Measurements from ENCODE around the gene UBASH3A. TPM values are rescaled to one million over a fixed set of nuclear protein-coding genes. Genes with fewer than 3 reads are reported as not detected.

The UBASH3A gene
- total and polyA plus RNA-seq, 2 donors: 14.9 to 26.7 TPM

DNA sequence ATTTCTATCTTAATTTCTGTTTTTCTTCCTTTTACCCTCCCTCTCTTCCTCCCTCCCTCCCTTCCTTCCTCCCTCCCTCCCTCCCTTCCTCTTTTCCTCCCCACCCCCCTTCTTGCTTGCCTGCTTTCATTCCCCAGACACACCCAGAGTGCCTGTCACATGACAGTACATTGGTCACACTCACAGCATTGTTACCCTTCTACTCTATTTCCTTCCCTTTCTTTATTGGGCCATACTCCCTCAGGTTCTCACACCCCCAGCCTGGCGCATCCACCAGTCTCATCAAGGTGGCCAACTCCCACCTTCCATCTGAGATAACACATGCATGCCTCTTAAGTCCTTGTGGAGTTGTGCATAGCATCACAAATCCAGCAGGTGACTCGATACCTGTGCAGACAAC lies 18.7 kb upstream of the UBASH3A start:
- 92% methylated on average over 2 of the region's 2 CpGs for WGBS
- peaks cover 4 to 21% of the 10 kb centered on the region in 2 donors for H3K9me3 ChIP-seq (ENCODE audit: control insufficient read depth in 2 of 2, insufficient read depth in 1 of 2, low read length in 1 of 2)
- no peaks in the 10 kb centered on the region for H3K27me3 ChIP-seq (ENCODE audit: control insufficient read depth in 2 of 2, insufficient read depth in 1 of 2, low read length in 1 of 2)
- no peak overlapping the region for H3K27ac ChIP-seq (ENCODE audit: low read depth in 1 of 2, low read length in 1 of 2)
- no peaks in the 10 kb centered on the region for H3K36me3 ChIP-seq (ENCODE audit: control insufficient read depth in 2 of 2, insufficient read depth in 2 of 2, low read length in 1 of 2)
- DNase-seq (ENCODE audit: low read depth in 6 of 9, low spot score in 9 of 9): no peak
- H3K4me3 ChIP-seq (ENCODE audit: low read length in 2 of 2): no peak overlapping the region
- peaks cover 12 to 53% of the 10 kb centered on the region in 2 donors for H3K4me1 ChIP-seq (ENCODE audit: control insufficient read depth in 2 of 2, insufficient read depth in 2 of 2, low read length in 2 of 2)

GRCh38 chr21:42385619-42386018 lies 18.1 kb upstream of the UBASH3A start:
- Histone ChIP-seq H3K27me3 (ENCODE audit: control insufficient read depth in 2 of 2, insufficient read depth in 1 of 2, low read length in 1 of 2) (no peaks in the 10 kb centered on the region), H3K27ac (ENCODE audit: low read depth in 1 of 2, low read length in 1 of 2) (no peak overlapping the region)
- DNase-seq (ENCODE audit: low read depth in 6 of 9, low spot score in 9 of 9): no peak

DNA sequence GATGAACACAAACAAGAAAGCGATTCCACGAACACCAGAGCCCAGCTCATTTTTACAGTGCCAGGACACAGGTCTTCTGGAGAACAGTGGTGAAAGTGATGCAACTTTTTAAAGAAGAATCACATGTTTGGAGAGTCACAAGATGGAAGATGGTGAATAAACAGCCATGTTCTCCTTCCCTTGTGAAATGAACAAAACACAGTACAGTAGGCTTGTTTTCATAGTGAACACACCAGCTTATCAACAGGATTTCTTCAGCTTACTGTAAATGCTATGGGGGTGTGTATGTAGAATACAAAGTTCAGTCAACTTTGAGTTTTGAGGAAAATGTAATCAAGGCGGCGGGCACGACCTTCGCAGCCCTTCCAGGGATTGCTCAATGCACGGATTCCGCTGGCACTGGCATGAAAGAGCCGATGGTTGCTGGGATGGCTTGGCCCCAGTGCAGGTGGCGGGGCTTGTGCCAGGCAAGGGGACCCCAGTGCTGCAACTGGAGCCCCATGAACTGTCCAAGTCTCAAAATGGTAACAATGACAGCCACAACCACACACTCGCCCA lies 17.6 kb upstream of the UBASH3A start:
- WGBS: 95% methylated on average over 11 of the region's 11 CpGs
- no peak for DNase-seq (ENCODE audit: low read depth in 6 of 9, low spot score in 9 of 9)

More at GRCh38 chr21:42385619-42386018, 18.1 kb upstream of the UBASH3A start:
- H3K9me3 ChIP-seq (ENCODE audit: control insufficient read depth in 2 of 2, insufficient read depth in 1 of 2, low read length in 1 of 2): peaks cover 4 to 21% of the 10 kb centered on the region in 2 donors
- over 99% methylated on average over 5 of the region's 5 CpGs for WGBS
- no peaks in the 10 kb centered on the region for H3K36me3 ChIP-seq (ENCODE audit: control insufficient read depth in 2 of 2, insufficient read depth in 2 of 2, low read length in 1 of 2)
- no peak overlapping the region for H3K4me3 ChIP-seq (ENCODE audit: low read length in 2 of 2)
- H3K4me1 ChIP-seq (ENCODE audit: control insufficient read depth in 2 of 2, insufficient read depth in 2 of 2, low read length in 2 of 2): peaks cover 13 to 58% of the 10 kb centered on the region in 2 donors

DNA sequence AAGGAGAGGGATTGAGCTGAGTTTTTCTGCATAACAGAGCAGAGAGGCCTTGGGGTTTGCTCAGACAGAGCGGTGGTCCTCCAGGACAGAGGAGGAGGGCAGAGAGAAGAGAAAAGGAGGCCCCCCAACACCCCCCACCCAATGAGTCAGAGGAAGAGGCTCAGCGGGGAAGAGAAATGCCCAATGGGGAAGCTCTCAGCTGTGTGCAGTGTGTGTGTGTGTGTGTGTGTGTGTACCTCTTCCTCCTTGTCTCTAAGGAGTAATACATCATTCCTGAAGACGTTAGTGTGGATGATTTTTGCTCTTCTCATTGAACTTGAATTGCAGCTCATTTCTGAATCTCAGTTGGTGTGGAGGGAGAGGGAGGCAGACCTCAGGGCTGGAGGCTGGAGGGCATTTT lies 16.5 kb upstream of the UBASH3A start:
- peaks cover 15 to 74% of the 10 kb centered on the region in 2 donors for H3K4me1 ChIP-seq (ENCODE audit: control insufficient read depth in 2 of 2, insufficient read depth in 2 of 2, low read length in 2 of 2)
- WGBS: 46% methylated on average over 3 of the region's 3 CpGs
- H3K27me3 ChIP-seq (ENCODE audit: control insufficient read depth in 2 of 2, insufficient read depth in 1 of 2, low read length in 1 of 2): no peaks in the 10 kb centered on the region
- no peak for DNase-seq (ENCODE audit: low read depth in 6 of 9, low spot score in 9 of 9)
- no peaks in the 10 kb centered on the region for H3K36me3 ChIP-seq (ENCODE audit: control insufficient read depth in 2 of 2, insufficient read depth in 2 of 2, low read length in 1 of 2)
- H3K9me3 ChIP-seq (ENCODE audit: control insufficient read depth in 2 of 2, insufficient read depth in 1 of 2, low read length in 1 of 2): peaks cover under 1 to 10% of the 10 kb centered on the region in 2 donors
- H3K4me3 ChIP-seq (ENCODE audit: low read length in 2 of 2): no peak overlapping the region
- H3K27ac ChIP-seq (ENCODE audit: low read depth in 1 of 2, low read length in 1 of 2): no peak overlapping the region

More for the DNA sequence above, 17.6 kb upstream of the UBASH3A start:
- Histone ChIP-seq H3K27me3 (ENCODE audit: control insufficient read depth in 2 of 2, insufficient read depth in 1 of 2, low read length in 1 of 2) (no peaks in the 10 kb centered on the region), H3K27ac (ENCODE audit: low read depth in 1 of 2, low read length in 1 of 2) (no peak overlapping the region), H3K9me3 (ENCODE audit: control insufficient read depth in 2 of 2, insufficient read depth in 1 of 2, low read length in 1 of 2) (peaks cover 4 to 20% of the 10 kb centered on the region in 2 donors), H3K36me3 (ENCODE audit: control insufficient read depth in 2 of 2, insufficient read depth in 2 of 2, low read length in 1 of 2) (no peaks in the 10 kb centered on the region), H3K4me3 (ENCODE audit: low read length in 2 of 2) (no peak overlapping the region), H3K4me1 (ENCODE audit: control insufficient read depth in 2 of 2, insufficient read depth in 2 of 2, low read length in 2 of 2) (peaks cover 13 to 63% of the 10 kb centered on the region in 2 donors)

DNA sequence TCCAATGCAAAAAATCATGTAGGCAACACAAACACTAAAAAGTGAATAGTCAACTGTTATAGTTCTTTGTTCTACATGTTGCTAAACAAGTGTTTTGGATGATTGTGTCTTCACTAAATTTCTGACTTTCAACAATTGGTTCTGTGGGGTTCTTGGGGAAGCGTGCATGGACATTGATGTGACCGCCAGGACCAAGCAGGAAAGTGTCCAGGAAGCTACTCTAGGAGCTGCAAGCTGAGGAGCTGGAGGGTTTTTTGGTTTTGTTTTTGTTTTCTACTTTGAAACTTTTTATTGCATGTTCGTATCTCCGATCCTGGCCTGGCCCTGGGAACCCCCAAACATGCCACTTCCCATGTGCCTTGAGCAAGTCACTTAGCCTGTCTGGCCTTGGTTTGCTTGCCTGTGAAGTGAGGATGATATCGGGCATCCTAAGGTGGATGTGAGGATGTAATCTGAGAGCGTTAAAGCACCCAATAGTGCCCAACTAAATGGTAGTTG lies 15.8 kb upstream of the UBASH3A start:
- no peak for DNase-seq (ENCODE audit: low read depth in 6 of 9, low spot score in 9 of 9)
- Histone ChIP-seq H3K36me3 (ENCODE audit: control insufficient read depth in 2 of 2, insufficient read depth in 2 of 2, low read length in 1 of 2) (no peaks in the 10 kb centered on the region), H3K27me3 (ENCODE audit: control insufficient read depth in 2 of 2, insufficient read depth in 1 of 2, low read length in 1 of 2) (no peaks in the 10 kb centered on the region), H3K4me1 (ENCODE audit: control insufficient read depth in 2 of 2, insufficient read depth in 2 of 2, low read length in 2 of 2) (peaks cover 22 to 80% of the 10 kb centered on the region in 2 donors), H3K27ac (ENCODE audit: low read depth in 1 of 2, low read length in 1 of 2) (no peak overlapping the region), H3K4me3 (ENCODE audit: low read length in 2 of 2) (no peak overlapping the region), H3K9me3 (ENCODE audit: control insufficient read depth in 2 of 2, insufficient read depth in 1 of 2, low read length in 1 of 2) (peaks cover 0 to 3% of the 10 kb centered on the region in 2 donors)
- 96% methylated on average over 6 of the region's 6 CpGs for WGBS

DNA sequence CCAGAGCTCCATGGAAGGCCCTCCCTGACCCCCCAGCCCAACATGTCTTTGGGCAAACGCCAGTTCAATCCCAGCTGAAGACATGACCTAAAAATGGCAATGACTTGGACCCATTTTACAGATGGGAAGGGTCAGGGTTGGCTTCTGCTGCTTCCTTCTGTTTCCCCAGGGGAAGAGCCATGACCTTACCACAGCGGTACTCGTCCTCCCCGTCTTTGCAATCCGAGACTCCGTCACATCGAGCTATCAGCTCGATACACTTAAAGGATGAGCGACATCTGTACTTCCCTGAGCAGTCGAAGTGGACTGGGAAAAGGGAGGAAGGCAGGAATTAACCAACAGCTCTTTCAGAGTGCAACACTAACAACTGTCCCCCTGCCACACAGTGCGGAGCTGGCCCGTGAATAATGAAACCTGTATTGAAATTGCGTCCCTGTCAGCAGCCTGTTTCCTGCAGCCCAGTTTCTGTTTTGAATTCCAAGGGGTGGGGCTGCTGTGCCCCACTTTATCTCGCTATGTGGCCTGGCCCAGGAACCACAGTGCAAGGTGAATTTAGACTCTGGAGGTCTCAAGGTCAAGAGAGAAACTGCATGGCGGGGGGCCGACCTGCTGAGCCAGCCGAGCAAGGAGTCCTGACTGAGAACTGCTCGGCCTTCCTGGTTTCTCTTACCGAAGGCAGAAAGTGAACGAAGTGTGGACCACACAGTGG lies 14.8 kb upstream of the UBASH3A start:
- Histone ChIP-seq H3K4me3 (ENCODE audit: low read length in 2 of 2) (no peak overlapping the region), H3K36me3 (ENCODE audit: control insufficient read depth in 2 of 2, insufficient read depth in 2 of 2, low read length in 1 of 2) (no peaks in the 10 kb centered on the region), H3K27me3 (ENCODE audit: control insufficient read depth in 2 of 2, insufficient read depth in 1 of 2, low read length in 1 of 2) (no peaks in the 10 kb centered on the region), H3K9me3 (ENCODE audit: control insufficient read depth in 2 of 2, insufficient read depth in 1 of 2, low read length in 1 of 2) (no peaks in the 10 kb centered on the region), H3K4me1 (ENCODE audit: control insufficient read depth in 2 of 2, insufficient read depth in 2 of 2, low read length in 2 of 2) (peaks cover 29 to 78% of the 10 kb centered on the region in 2 donors), H3K27ac (ENCODE audit: low read depth in 1 of 2, low read length in 1 of 2) (no peak overlapping the region)
- WGBS: 83% methylated on average over 20 of the region's 20 CpGs
- DNase-seq (ENCODE audit: low read depth in 6 of 9, low spot score in 9 of 9): no peak

GRCh38 chr21:42389449-42389835 lies 14.3 kb upstream of the UBASH3A start:
- Histone ChIP-seq H3K4me1 (ENCODE audit: control insufficient read depth in 2 of 2, insufficient read depth in 2 of 2, low read length in 2 of 2) (peaks cover 28 to 75% of the 10 kb centered on the region in 2 donors), H3K4me3 (ENCODE audit: low read length in 2 of 2) (no peak overlapping the region), H3K27ac (ENCODE audit: low read depth in 1 of 2, low read length in 1 of 2) (no peak overlapping the region), H3K36me3 (ENCODE audit: control insufficient read depth in 2 of 2, insufficient read depth in 2 of 2, low read length in 1 of 2) (no peaks in the 10 kb centered on the region), H3K27me3 (ENCODE audit: control insufficient read depth in 2 of 2, insufficient read depth in 1 of 2, low read length in 1 of 2) (no peaks in the 10 kb centered on the region), H3K9me3 (ENCODE audit: control insufficient read depth in 2 of 2, insufficient read depth in 1 of 2, low read length in 1 of 2) (no peaks in the 10 kb centered on the region)
- 76% methylated on average over 6 of the region's 6 CpGs for WGBS
- no peak for DNase-seq (ENCODE audit: low read depth in 6 of 9, low spot score in 9 of 9)

- WGBS: 87% methylated on average over 5 of the region's 5 CpGs
- Histone ChIP-seq H3K27me3 (ENCODE audit: control insufficient read depth in 2 of 2, insufficient read depth in 1 of 2, low read length in 1 of 2) (no peaks in the 10 kb centered on the region), H3K9me3 (ENCODE audit: control insufficient read depth in 2 of 2, insufficient read depth in 1 of 2, low read length in 1 of 2) (no peaks in the 10 kb centered on the region), H3K4me3 (ENCODE audit: low read length in 2 of 2) (no peak overlapping the region), H3K36me3 (ENCODE audit: control insufficient read depth in 2 of 2, insufficient read depth in 2 of 2, low read length in 1 of 2) (no peaks in the 10 kb centered on the region), H3K27ac (ENCODE audit: low read depth in 1 of 2, low read length in 1 of 2) (no peak overlapping the region), H3K4me1 (ENCODE audit: control insufficient read depth in 2 of 2, insufficient read depth in 2 of 2, low read length in 2 of 2) (peaks cover 26 to 69% of the 10 kb centered on the region in 2 donors)
- DNase-seq (ENCODE audit: low read depth in 6 of 9, low spot score in 9 of 9): no peak
Measured at GRCh38 chr21:42390193-42390592, 13.5 kb upstream of the UBASH3A start.

DNA sequence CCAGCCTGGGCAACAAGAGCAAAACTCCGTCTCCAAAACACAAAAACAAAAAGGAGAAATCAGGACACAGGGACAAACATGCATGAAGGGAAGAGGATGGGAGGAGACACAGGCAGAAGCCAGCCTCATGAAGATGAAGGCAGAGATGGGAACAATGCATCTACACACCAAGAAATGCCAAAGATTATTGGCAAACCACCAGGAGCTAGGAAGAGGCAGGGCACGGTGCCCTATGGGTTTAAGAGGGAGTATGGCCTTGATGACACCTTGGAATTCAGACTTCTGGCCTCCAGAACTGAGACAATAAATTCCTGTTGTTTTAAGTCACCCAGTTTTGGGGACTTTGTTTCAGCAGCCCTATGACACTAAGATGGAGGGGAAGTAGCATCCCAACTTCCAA lies 13.0 kb upstream of the UBASH3A start:
- Histone ChIP-seq H3K27ac (ENCODE audit: low read depth in 1 of 2, low read length in 1 of 2) (no peak overlapping the region), H3K4me3 (ENCODE audit: low read length in 2 of 2) (no peak overlapping the region), H3K9me3 (ENCODE audit: control insufficient read depth in 2 of 2, insufficient read depth in 1 of 2, low read length in 1 of 2) (no peaks in the 10 kb centered on the region), H3K36me3 (ENCODE audit: control insufficient read depth in 2 of 2, insufficient read depth in 2 of 2, low read length in 1 of 2) (no peaks in the 10 kb centered on the region), H3K4me1 (ENCODE audit: control insufficient read depth in 2 of 2, insufficient read depth in 2 of 2, low read length in 2 of 2) (peaks cover 26 to 68% of the 10 kb centered on the region in 2 donors), H3K27me3 (ENCODE audit: control insufficient read depth in 2 of 2, insufficient read depth in 1 of 2, low read length in 1 of 2) (no peaks in the 10 kb centered on the region)
- DNase-seq (ENCODE audit: low read depth in 6 of 9, low spot score in 9 of 9): no peak
- 94% methylated on average over 2 of the region's 2 CpGs for WGBS
